DND-41 (cell line): ENCODE measurements around the gene NAV1.
"Not testable (repeated sequence)": the region's sequence is repeated elsewhere in the genome, so short reads cannot be mapped to it uniquely, and the experiment has no call there.

Source experiments
- ATAC-seq: fragments of 200-7000 bp; cut with Tn5 transposase; 3 replicates; pipeline ENCODE4 v1.9.1; 2021; ENCODE audit warnings: low read depth; ENCODE audit not compliant: insufficient read depth
- DNase-seq: peaks from one replicate; pipeline ENCODE4 v3.0.0-alpha.2; 2020
- H2AFZ ChIP-seq: 2 replicates; pipeline ENCODE4 v1.6.0; 2012; ENCODE audit warnings: low read depth, low read length
- H3K27ac ChIP-seq: 2 replicates; pipeline ENCODE4 v1.5.1; 2012; ENCODE audit warnings: low read length, inconsistent platforms
- H3K27me3 ChIP-seq: fragments of 200-600 bp; sonication (generic); 2 replicates; pipeline ENCODE4 v1.6.0; 2012; ENCODE audit warnings: low read length, mild to moderate bottlenecking, inconsistent platforms; ENCODE audit not compliant: insufficient read depth, poor library complexity
- H3K36me3 ChIP-seq: 2 replicates; pipeline ENCODE4 v1.5.1; 2012; ENCODE audit warnings: low read length, inconsistent platforms; ENCODE audit not compliant: insufficient read depth
- H3K4me1 ChIP-seq: 2 replicates; pipeline ENCODE4 v1.5.1; 2012; ENCODE audit warnings: mild to moderate bottlenecking, low read length; ENCODE audit not compliant: insufficient read depth
- H3K4me2 ChIP-seq: 2 replicates; pipeline ENCODE4 v1.6.0; 2012; ENCODE audit warnings: mild to moderate bottlenecking, moderate library complexity, low read length, inconsistent platforms; ENCODE audit not compliant: insufficient read depth
- H3K4me3 ChIP-seq, 2 experiments: fragments of 200-600 bp in 1 of 2; shearing (Covaris generic) in 1 of 2; 2 replicates each; pipeline ENCODE4 v1.5.1; 2012 to 2016; ENCODE audit warnings: inconsistent platforms in 2 of 2, low read length in 2 of 2, mild to moderate bottlenecking in 2 of 2, low read depth in 1 of 2, moderate library complexity in 1 of 2
- H3K79me2 ChIP-seq: 2 replicates; pipeline ENCODE4 v1.6.0; 2012; ENCODE audit warnings: low read length, inconsistent platforms; ENCODE audit not compliant: insufficient read depth
- H3K9ac ChIP-seq: 2 replicates; pipeline ENCODE4 v1.6.0; 2012; ENCODE audit warnings: low read depth, mild to moderate bottlenecking, inconsistent platforms, low read length, moderate library complexity
- H3K9me3 ChIP-seq: 2 replicates; pipeline ENCODE4 v1.5.1; 2012; ENCODE audit warnings: low read length, moderate library complexity, mild to moderate bottlenecking, inconsistent platforms; ENCODE audit not compliant: insufficient read depth, severe bottlenecking
- H4K20me1 ChIP-seq: 2 replicates; pipeline ENCODE4 v1.6.0; 2012; ENCODE audit warnings: low read length; ENCODE audit not compliant: insufficient read depth
- EZH2 ChIP-seq: IDR thresholded peaks from 3 replicates; pipeline ENCODE4 v1.6.1; 2012; ENCODE audit warnings: borderline replicate concordance, low read depth, mild to moderate bottlenecking, moderate library complexity, low read length, inconsistent platforms; ENCODE audit not compliant: severe bottlenecking
- TF ChIP-seq, protein P1 (sequence below): IDR thresholded peaks from 2 replicates; pipeline ENCODE4 v1.5.1; 2012; ENCODE audit warnings: borderline replicate concordance, low read length, moderate library complexity, mild to moderate bottlenecking; ENCODE audit not compliant: poor library complexity, severe bottlenecking; ENCODE audit errors: extremely low read depth

The NAV1 gene

GRCh38 chr1:201545851-201546492 lies 7.0 kb downstream of the NAV1 start:
- H3K27ac ChIP-seq = no peak overlapping the region
- H3K4me2 ChIP-seq = no peak overlapping the region
- H2AFZ ChIP-seq = no peak overlapping the region
- DNase-seq (no peak), ATAC-seq (no peak; the same call in 2 of the 3 replicates)
- no peaks in the 10 kb centered on the region for H3K79me2 ChIP-seq
- TF ChIP-seq EZH2 = no peak
- TF ChIP-seq, protein P1, sequence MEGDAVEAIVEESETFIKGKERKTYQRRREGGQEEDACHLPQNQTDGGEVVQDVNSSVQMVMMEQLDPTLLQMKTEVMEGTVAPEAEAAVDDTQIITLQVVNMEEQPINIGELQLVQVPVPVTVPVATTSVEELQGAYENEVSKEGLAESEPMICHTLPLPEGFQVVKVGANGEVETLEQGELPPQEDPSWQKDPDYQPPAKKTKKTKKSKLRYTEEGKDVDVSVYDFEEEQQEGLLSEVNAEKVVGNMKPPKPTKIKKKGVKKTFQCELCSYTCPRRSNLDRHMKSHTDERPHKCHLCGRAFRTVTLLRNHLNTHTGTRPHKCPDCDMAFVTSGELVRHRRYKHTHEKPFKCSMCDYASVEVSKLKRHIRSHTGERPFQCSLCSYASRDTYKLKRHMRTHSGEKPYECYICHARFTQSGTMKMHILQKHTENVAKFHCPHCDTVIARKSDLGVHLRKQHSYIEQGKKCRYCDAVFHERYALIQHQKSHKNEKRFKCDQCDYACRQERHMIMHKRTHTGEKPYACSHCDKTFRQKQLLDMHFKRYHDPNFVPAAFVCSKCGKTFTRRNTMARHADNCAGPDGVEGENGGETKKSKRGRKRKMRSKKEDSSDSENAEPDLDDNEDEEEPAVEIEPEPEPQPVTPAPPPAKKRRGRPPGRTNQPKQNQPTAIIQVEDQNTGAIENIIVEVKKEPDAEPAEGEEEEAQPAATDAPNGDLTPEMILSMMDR = peak; percentile 27
- peaks cover 3% of the 10 kb centered on the region; the same call in 1 of the 2 replicates for H4K20me1 ChIP-seq
- H3K9ac ChIP-seq = no peak overlapping the region
- no peaks in the 10 kb centered on the region for H3K4me1 ChIP-seq
- no peak overlapping the region for H3K4me3 ChIP-seq
- no peaks in the 10 kb centered on the region for H3K36me3 ChIP-seq
- H3K9me3 ChIP-seq = no peaks in the 10 kb centered on the region
- no peaks in the 10 kb centered on the region for H3K27me3 ChIP-seq

DNA sequence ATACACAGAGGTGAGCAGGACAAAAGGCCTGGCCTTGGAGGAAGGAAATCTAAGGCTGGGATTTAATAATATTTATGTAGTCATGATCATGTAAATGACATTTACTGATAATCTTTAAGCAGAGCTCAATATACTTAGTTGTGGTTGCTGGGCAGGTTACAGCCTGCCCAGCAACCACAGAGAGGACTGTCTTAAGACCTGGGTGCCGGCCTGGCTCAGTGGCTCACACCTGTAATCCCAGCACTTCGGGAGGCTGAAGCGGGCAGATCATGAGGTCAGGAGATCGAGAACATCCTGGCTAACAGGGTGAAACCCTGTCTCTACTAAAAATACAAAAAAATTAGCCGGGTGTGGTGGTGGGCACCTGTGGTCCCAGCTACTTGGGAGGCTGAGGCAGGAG lies 10.6 kb downstream of the NAV1 start:
- not testable (repeated sequence) for H3K27me3 ChIP-seq, H3K4me2 ChIP-seq, H3K4me1 ChIP-seq, DNase-seq, H3K79me2 ChIP-seq, H3K9me3 ChIP-seq, ATAC-seq, H3K27ac ChIP-seq, H2AFZ ChIP-seq, H3K4me3 ChIP-seq, H3K36me3 ChIP-seq, H3K9ac ChIP-seq, H4K20me1 ChIP-seq

GRCh38 chr1:201551096-201551495 lies 12.2 kb downstream of the NAV1 start:
- Histone ChIP-seq H3K4me2 (no peak overlapping the region), H4K20me1 (peaks cover 4% of the 10 kb centered on the region; the same call in 1 of the 2 replicates), H3K4me1 (no peaks in the 10 kb centered on the region), H2AFZ (no peak overlapping the region), H3K27me3 (peaks cover 4% of the 10 kb centered on the region), H3K9me3 (no peaks in the 10 kb centered on the region), H3K36me3 (no peaks in the 10 kb centered on the region), H3K9ac (no peak overlapping the region), H3K79me2 (no peaks in the 10 kb centered on the region), H3K27ac (no peak overlapping the region), H3K4me3 (no peak overlapping the region)
- DNase-seq (no peak), ATAC-seq (no peak)
- TF ChIP-seq, protein P1 = no peak
- no peak for TF ChIP-seq EZH2

DNA sequence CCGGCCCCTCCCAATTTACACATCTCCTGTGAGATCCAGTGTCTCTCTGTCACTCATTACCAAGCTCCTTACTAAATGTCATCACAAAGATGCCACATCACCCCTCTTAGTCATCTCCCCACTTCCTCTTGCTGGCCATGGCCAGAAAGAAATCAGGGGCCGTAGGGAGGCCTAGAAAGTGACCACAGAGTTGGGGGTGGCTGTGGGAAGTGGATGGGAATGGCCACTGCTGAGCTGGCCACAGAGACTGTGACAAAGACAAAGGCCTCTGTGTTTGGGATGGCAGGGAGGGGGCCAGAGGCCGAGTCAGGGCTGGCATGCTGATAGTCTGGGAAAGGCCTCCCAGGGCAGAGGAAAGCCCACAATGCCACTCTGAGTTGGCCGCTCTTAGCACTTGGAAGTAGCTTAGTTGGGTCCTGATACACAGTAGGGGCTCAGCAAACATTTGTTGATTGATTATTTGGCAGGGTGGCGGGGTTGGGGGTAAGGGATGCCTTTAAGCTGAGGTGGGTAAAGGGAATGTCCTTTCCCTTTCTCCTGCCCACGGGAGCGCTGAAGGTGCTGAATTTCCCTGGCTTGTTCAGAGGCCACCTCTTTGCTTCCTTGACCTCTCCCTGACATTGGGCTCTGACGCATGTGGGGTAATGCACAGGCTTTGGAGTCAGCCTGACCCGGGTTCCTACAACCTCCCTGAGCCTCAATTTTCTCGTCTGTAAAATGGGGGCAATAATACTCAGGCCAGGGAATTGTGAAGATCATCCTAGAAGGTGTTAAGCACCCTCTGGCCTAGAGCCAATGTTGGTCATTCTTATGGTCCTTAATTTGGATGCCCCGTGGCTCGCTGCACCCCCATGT lies 13.2 kb downstream of the NAV1 start:
- no peak for ATAC-seq
- no peak for DNase-seq
- Histone ChIP-seq H3K9ac (no peak overlapping the region), H3K27ac (no peak overlapping the region), H3K4me1 (no peaks in the 10 kb centered on the region), H3K4me2 (no peak overlapping the region), H4K20me1 (0 out of 2 replicates have a peak, but pooled peaks cover 3% of the 10 kb centered on the region), H3K79me2 (no peaks in the 10 kb centered on the region), H2AFZ (no peak overlapping the region), H3K36me3 (no peaks in the 10 kb centered on the region), H3K4me3 (no peak overlapping the region), H3K9me3 (no peaks in the 10 kb centered on the region), H3K27me3 (peaks cover 4% of the 10 kb centered on the region)
- TF ChIP-seq, protein P1 = no peak
- no peak for TF ChIP-seq EZH2
